WTC11 (cell line): ENCODE results near the gene NLE1. TPM values are rescaled to one million over a fixed set of nuclear protein-coding genes. Genes with fewer than 3 reads are reported as not detected.

Experiments used
- ATAC-seq: fragments of 200-7000 bp; cut with Tn5 transposase; 2 replicates; pipeline ENCODE4 v1.10.0; 2021; ENCODE audit warnings: mild to moderate bottlenecking, moderate library complexity
- CTCF ChIA-PET: fragments of 300-600 bp; sonication (Branson Sonifier 250); formaldehyde crosslinking; loops from one replicate; lab custom pipeline; 2021; ENCODE audit warnings: antibody characterized with exemption; lab: Charles Lee
- POLR2A ChIA-PET: fragments of 350-600 bp; sonication (Branson Sonifier 250); formaldehyde crosslinking; loops from one replicate; lab custom pipeline; 2021; ENCODE audit warnings: antibody characterized with exemption; lab: Charles Lee
- DNase-seq: peaks from one replicate; pipeline ENCODE4 v3.0.0; 2021; ENCODE audit warnings: low spot score
- H3K27ac Mint-ChIP-seq: 2 replicates; pipeline ENCODE4 v1.8.0; 2021; ENCODE audit warnings: mixed read lengths
- H3K27me3 Mint-ChIP-seq: 2 replicates; pipeline ENCODE4 v1.8.0; 2021; ENCODE audit warnings: low read depth, mild to moderate bottlenecking, moderate library complexity, mixed read lengths
- H3K36me3 Mint-ChIP-seq: 2 replicates; pipeline ENCODE4 v1.8.0; 2021; ENCODE audit warnings: mixed read lengths
- H3K4me1 Mint-ChIP-seq: 2 replicates; pipeline ENCODE4 v1.8.0; 2022; ENCODE audit warnings: mixed read lengths
- H3K4me3 Mint-ChIP-seq: 2 replicates; pipeline ENCODE4 v1.8.0; 2021; ENCODE audit warnings: mild to moderate bottlenecking, moderate library complexity, mixed read lengths
- H3K9me3 Mint-ChIP-seq: 2 replicates; pipeline ENCODE4 v1.8.0; 2021; ENCODE audit warnings: mixed read lengths
- CREM ChIP-seq: sonication (generic); formaldehyde crosslinking; IDR thresholded peaks from 2 replicates; pipeline ENCODE4 v1.8.1; 2022; ENCODE audit warnings: mild to moderate bottlenecking, missing genetic modification reagents, moderate library complexity
- FOXJ3 ChIP-seq: sonication (generic); formaldehyde crosslinking; IDR thresholded peaks from 2 replicates; pipeline ENCODE4 v1.9.0; 2021; ENCODE audit warnings: missing genetic modification reagents, mild to moderate bottlenecking, borderline replicate concordance
- GABPB1 ChIP-seq: sonication (generic); formaldehyde crosslinking; IDR thresholded peaks from 2 replicates; pipeline ENCODE4 v1.8.1; 2023; ENCODE audit warnings: mild to moderate bottlenecking, missing genetic modification reagents
- GTF2I ChIP-seq: fragments of 250-450 bp; sonication (Bioruptor Pico); conservative IDR thresholded peaks from 2 replicates; pipeline ENCODE4 v1.4.0; 2021; ENCODE audit warnings: mild to moderate bottlenecking
- HMGA2 ChIP-seq: fragments of 250-450 bp; sonication (Bioruptor Pico); IDR thresholded peaks from 2 replicates; pipeline ENCODE4 v1.4.0; 2021; ENCODE audit warnings: mild to moderate bottlenecking, moderate library complexity
- MXD4 ChIP-seq: fragments of 250-450 bp; sonication (Bioruptor Pico); IDR thresholded peaks from 2 replicates; pipeline ENCODE4 v1.8.0; 2021; ENCODE audit warnings: mild to moderate bottlenecking, moderate library complexity, borderline replicate concordance
- SMAD3 ChIP-seq: sonication (generic); formaldehyde crosslinking; IDR thresholded peaks from 2 replicates; pipeline ENCODE4 v1.8.0; 2022; ENCODE audit warnings: missing genetic modification reagents, mild to moderate bottlenecking, borderline replicate concordance
- SMAD4 ChIP-seq: sonication (generic); formaldehyde crosslinking; IDR thresholded peaks from 2 replicates; pipeline ENCODE4 v1.8.0; 2022; ENCODE audit warnings: mild to moderate bottlenecking, missing genetic modification reagents
- SOX15 ChIP-seq: fragments of 250-450 bp; sonication (Bioruptor Pico); IDR thresholded peaks from 2 replicates; pipeline ENCODE4 v1.9.0; 2021; ENCODE audit warnings: mild to moderate bottlenecking
- TP53 ChIP-seq: sonication (generic); formaldehyde crosslinking; IDR thresholded peaks from 2 replicates; pipeline ENCODE4 v1.8.1; 2023; ENCODE audit warnings: mild to moderate bottlenecking, missing genetic modification reagents
- ZNF121 ChIP-seq: sonication (generic); formaldehyde crosslinking; IDR thresholded peaks from 2 replicates; pipeline ENCODE4 v1.8.0; 2023; ENCODE audit warnings: missing genetic modification reagents
- ZNF263 ChIP-seq: sonication (generic); formaldehyde crosslinking; IDR thresholded peaks from 2 replicates; pipeline ENCODE4 v1.8.1; 2022; ENCODE audit warnings: low read depth, mild to moderate bottlenecking, moderate library complexity, missing genetic modification reagents
- ZNF396 ChIP-seq: fragments of 250-450 bp; sonication (Bioruptor Pico); IDR thresholded peaks from 2 replicates; pipeline ENCODE4 v1.8.0; 2021; ENCODE audit warnings: mild to moderate bottlenecking, moderate library complexity, borderline replicate concordance
- ZNF671 ChIP-seq: fragments of 250-450 bp; sonication (Bioruptor Pico); IDR thresholded peaks from 2 replicates; pipeline ENCODE4 v1.8.0; 2021; ENCODE audit warnings: mild to moderate bottlenecking
- total RNA-seq: library from RNA; stranded (reverse); gene quantifications from 3 replicates; pipeline ENCODE4 v1.2.3, GENCODE V29; 2021
- TF ChIP-seq, protein P1 (sequence below): fragments of 200-600 bp; IDR thresholded peaks from 2 replicates; pipeline ENCODE4 v1.8.0; 2022; ENCODE audit warnings: antibody characterized with exemption
- TF ChIP-seq, protein P2 (sequence below): sonication (generic); formaldehyde crosslinking; conservative IDR thresholded peaks from 2 replicates; pipeline ENCODE4 v1.8.1; 2022; ENCODE audit warnings: mild to moderate bottlenecking, missing genetic modification reagents
- TF ChIP-seq, protein P3 (sequence below): fragments of 250-450 bp; sonication (Bioruptor Pico); IDR thresholded peaks from 2 replicates; pipeline ENCODE4 v1.8.0; 2021; ENCODE audit warnings: mild to moderate bottlenecking
- TF ChIP-seq, protein P4 (sequence below): sonication (generic); formaldehyde crosslinking; IDR thresholded peaks from 2 replicates; pipeline ENCODE4 v1.8.1; 2023; ENCODE audit warnings: mild to moderate bottlenecking, missing genetic modification reagents
- TF ChIP-seq, protein P5 (sequence below): sonication (generic); formaldehyde crosslinking; IDR thresholded peaks from 2 replicates; pipeline ENCODE4 v1.8.0; 2022; ENCODE audit warnings: mild to moderate bottlenecking, missing genetic modification reagents
- TF ChIP-seq, protein P6 (sequence below): fragments of 250-450 bp; sonication (Bioruptor Pico); conservative IDR thresholded peaks from 2 replicates; pipeline ENCODE4 v1.9.0; 2021; ENCODE audit warnings: mild to moderate bottlenecking
- TF ChIP-seq, protein P7 (sequence below): fragments of 250-450 bp; sonication (Bioruptor Pico); IDR thresholded peaks from 2 replicates; pipeline ENCODE4 v1.9.0; 2021; ENCODE audit warnings: mild to moderate bottlenecking
- TF ChIP-seq, protein P8 (sequence below): sonication (generic); formaldehyde crosslinking; IDR thresholded peaks from 2 replicates; pipeline ENCODE4 v1.8.1; 2022; ENCODE audit warnings: mild to moderate bottlenecking, moderate library complexity, missing genetic modification reagents
- TF ChIP-seq, protein P9 (sequence below): sonication (generic); formaldehyde crosslinking; IDR thresholded peaks from 2 replicates; pipeline ENCODE4 v1.8.1; 2022; ENCODE audit warnings: low read depth, mild to moderate bottlenecking, moderate library complexity, missing genetic modification reagents, borderline replicate concordance

The NLE1 gene
- total RNA-seq, 1 experiment from 2014 or later = 52.2 TPM

DNA sequence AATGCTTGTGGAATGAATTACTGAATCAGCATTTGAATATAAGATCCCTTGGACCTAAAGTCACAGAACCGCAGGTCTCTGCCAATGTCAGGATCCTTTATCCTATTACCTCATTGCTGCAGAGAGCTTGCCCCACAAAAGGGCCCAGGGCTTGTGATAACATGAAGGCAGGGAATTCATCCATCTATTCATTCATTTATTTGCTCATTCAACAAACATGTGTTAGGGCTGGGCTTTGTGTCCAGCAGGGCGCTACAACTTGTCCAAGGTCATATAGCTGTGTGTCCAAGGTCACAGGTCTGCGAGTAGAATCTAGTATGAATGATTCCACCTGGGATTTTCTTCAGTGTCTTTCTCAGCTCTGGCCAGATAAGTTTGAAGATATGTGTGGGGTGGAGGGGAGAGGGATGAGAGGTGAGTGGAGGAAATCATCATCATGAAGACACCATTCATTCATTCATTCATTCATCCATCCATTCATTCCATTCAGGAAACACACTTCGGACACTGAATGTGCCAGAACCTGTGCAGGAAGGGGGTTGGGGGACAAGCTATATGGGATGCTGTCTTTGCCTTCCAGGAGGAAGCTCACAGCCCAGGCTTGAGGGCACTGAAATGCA lies 4.2 kb upstream of the NLE1 start:
- Mint-ChIP-seq H3K36me3 (no peaks in the 10 kb centered on the region), H3K4me3 (no peak overlapping the region), H3K27me3 (peaks cover 2% of the 10 kb centered on the region), H3K9me3 (no peaks in the 10 kb centered on the region), H3K4me1 (peaks cover 16% of the 10 kb centered on the region), H3K27ac (no peak overlapping the region)
- TF ChIP-seq, protein P1, sequence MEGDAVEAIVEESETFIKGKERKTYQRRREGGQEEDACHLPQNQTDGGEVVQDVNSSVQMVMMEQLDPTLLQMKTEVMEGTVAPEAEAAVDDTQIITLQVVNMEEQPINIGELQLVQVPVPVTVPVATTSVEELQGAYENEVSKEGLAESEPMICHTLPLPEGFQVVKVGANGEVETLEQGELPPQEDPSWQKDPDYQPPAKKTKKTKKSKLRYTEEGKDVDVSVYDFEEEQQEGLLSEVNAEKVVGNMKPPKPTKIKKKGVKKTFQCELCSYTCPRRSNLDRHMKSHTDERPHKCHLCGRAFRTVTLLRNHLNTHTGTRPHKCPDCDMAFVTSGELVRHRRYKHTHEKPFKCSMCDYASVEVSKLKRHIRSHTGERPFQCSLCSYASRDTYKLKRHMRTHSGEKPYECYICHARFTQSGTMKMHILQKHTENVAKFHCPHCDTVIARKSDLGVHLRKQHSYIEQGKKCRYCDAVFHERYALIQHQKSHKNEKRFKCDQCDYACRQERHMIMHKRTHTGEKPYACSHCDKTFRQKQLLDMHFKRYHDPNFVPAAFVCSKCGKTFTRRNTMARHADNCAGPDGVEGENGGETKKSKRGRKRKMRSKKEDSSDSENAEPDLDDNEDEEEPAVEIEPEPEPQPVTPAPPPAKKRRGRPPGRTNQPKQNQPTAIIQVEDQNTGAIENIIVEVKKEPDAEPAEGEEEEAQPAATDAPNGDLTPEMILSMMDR = no peak
- TF ChIP-seq GTF2I (CRISPR knock-in tag) (no peak), CREM (CRISPR knock-in tag) (no peak), HMGA2 (CRISPR knock-in tag) (no peak), SMAD4 (CRISPR knock-in tag) (no peak), TP53 (CRISPR knock-in tag) (no peak), GABPB1 (CRISPR knock-in tag) (no peak)
- TF ChIP-seq, protein P2, sequence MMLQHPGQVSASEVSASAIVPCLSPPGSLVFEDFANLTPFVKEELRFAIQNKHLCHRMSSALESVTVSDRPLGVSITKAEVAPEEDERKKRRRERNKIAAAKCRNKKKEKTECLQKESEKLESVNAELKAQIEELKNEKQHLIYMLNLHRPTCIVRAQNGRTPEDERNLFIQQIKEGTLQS (CRISPR knock-in tag) = no peak
- TF ChIP-seq, protein P3, sequence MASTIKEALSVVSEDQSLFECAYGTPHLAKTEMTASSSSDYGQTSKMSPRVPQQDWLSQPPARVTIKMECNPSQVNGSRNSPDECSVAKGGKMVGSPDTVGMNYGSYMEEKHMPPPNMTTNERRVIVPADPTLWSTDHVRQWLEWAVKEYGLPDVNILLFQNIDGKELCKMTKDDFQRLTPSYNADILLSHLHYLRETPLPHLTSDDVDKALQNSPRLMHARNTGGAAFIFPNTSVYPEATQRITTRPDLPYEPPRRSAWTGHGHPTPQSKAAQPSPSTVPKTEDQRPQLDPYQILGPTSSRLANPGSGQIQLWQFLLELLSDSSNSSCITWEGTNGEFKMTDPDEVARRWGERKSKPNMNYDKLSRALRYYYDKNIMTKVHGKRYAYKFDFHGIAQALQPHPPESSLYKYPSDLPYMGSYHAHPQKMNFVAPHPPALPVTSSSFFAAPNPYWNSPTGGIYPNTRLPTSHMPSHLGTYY = no peak
- TF ChIP-seq, protein P4, sequence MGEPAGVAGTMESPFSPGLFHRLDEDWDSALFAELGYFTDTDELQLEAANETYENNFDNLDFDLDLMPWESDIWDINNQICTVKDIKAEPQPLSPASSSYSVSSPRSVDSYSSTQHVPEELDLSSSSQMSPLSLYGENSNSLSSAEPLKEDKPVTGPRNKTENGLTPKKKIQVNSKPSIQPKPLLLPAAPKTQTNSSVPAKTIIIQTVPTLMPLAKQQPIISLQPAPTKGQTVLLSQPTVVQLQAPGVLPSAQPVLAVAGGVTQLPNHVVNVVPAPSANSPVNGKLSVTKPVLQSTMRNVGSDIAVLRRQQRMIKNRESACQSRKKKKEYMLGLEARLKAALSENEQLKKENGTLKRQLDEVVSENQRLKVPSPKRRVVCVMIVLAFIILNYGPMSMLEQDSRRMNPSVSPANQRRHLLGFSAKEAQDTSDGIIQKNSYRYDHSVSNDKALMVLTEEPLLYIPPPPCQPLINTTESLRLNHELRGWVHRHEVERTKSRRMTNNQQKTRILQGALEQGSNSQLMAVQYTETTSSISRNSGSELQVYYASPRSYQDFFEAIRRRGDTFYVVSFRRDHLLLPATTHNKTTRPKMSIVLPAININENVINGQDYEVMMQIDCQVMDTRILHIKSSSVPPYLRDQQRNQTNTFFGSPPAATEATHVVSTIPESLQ (CRISPR knock-in tag) = no peak
- TF ChIP-seq, protein P5, sequence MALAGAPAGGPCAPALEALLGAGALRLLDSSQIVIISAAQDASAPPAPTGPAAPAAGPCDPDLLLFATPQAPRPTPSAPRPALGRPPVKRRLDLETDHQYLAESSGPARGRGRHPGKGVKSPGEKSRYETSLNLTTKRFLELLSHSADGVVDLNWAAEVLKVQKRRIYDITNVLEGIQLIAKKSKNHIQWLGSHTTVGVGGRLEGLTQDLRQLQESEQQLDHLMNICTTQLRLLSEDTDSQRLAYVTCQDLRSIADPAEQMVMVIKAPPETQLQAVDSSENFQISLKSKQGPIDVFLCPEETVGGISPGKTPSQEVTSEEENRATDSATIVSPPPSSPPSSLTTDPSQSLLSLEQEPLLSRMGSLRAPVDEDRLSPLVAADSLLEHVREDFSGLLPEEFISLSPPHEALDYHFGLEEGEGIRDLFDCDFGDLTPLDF = no peak
- TF ChIP-seq, protein P6, sequence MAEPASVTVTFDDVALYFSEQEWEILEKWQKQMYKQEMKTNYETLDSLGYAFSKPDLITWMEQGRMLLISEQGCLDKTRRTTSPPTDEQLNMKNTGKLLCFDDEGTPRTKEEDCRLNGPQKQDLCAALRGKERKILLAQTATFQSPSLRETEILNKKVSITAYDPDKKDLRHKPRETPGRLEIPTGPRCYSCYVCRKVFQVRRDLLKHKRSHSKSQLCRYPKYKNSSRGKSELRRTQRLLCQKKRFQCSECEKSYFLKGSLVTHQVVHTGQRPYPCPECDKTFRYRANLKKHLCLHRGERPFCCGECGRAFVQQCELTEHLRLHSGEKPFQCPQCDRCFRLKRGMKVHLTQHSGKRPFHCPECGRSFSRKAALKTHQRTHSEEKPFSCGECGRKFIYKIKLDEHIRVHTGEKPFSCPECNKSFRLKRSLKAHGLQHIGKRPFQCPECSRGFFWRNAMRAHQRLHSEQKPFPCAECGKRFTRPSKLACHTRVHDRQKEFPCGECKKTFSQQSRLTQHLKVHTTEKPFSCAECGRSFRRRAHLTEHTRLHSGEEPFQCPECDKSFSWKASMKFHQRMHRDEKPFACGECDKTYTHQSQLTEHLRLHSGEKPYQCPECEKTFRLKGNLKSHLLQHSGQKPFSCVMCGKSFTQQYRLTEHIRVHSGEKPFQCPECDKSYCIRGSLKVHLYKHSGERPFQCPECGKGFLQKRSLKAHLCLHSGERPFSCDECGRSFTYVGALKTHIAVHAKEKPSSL (CRISPR knock-in tag) = no peak
- DNase-seq = no peak
- ChIA-PET POLR2A (no interaction called here), CTCF (interaction anchor here (0.6 to 1.3 kb wide), 3 partner anchors 16 to 393 kb away, joined by 3 to 5 read pairs (median 3); partner anchors contain the start of gene SLFN5)
- ATAC-seq = no peak

DNA sequence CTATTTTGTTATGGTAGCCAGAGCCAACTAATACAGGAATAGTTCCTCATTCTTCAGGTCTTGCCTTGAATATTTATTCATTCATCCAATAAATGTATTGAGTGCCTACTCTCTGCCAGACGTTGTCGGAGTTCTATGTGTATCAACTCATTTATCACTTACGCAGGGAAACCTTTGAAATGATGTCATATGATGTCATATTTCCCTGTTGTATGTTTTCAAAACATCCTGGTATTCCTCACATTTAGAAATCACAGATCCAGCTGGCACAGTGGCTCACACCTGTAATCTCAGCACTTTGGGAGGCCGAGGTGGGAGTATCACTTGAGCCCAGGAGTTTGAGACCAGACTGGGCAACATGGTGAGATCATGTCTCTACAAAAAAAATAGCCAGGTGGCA lies 2.7 kb upstream of the NLE1 start:
- DNase-seq = no peak
- peaks cover 20% of the 10 kb centered on the region for H3K4me1 Mint-ChIP-seq
- no peaks in the 10 kb centered on the region for H3K36me3 Mint-ChIP-seq
- TF ChIP-seq ZNF121 (CRISPR knock-in tag) (no peak), ZNF263 (CRISPR knock-in tag) (no peak), SOX15 (CRISPR knock-in tag) (no peak), ZNF671 (no peak), MXD4 (no peak), FOXJ3 (CRISPR knock-in tag) (no peak), ZNF396 (no peak), SMAD3 (no peak)
- TF ChIP-seq, protein P7, sequence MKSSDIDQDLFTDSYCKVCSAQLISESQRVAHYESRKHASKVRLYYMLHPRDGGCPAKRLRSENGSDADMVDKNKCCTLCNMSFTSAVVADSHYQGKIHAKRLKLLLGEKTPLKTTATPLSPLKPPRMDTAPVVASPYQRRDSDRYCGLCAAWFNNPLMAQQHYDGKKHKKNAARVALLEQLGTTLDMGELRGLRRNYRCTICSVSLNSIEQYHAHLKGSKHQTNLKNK (CRISPR knock-in tag) = no peak
- TF ChIP-seq, protein P8, sequence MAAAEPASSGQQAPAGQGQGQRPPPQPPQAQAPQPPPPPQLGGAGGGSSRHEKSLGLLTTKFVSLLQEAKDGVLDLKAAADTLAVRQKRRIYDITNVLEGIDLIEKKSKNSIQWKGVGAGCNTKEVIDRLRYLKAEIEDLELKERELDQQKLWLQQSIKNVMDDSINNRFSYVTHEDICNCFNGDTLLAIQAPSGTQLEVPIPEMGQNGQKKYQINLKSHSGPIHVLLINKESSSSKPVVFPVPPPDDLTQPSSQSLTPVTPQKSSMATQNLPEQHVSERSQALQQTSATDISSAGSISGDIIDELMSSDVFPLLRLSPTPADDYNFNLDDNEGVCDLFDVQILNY (CRISPR knock-in tag) = no peak
- TF ChIP-seq, protein P9, sequence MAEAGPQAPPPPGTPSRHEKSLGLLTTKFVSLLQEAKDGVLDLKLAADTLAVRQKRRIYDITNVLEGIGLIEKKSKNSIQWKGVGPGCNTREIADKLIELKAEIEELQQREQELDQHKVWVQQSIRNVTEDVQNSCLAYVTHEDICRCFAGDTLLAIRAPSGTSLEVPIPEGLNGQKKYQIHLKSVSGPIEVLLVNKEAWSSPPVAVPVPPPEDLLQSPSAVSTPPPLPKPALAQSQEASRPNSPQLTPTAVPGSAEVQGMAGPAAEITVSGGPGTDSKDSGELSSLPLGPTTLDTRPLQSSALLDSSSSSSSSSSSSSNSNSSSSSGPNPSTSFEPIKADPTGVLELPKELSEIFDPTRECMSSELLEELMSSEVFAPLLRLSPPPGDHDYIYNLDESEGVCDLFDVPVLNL (CRISPR knock-in tag) = no peak
- H3K9me3 Mint-ChIP-seq = no peaks in the 10 kb centered on the region
- H3K27me3 Mint-ChIP-seq = peaks cover 2% of the 10 kb centered on the region
- POLR2A ChIA-PET = no interaction called here
- ATAC-seq = no peak
- CTCF ChIA-PET = no interaction called here
- H3K27ac Mint-ChIP-seq = no peak overlapping the region
- H3K4me3 Mint-ChIP-seq = no peak overlapping the region
